Measurements from ENCODE around the gene ZNF639.

GRCh38 chr3:179333084-179333483 is 10.3 kb downstream of the ZNF639 start:
- TF ChIP-seq EZH2 (IDR thresholded peaks at IDR 0.05) (no peak), REST (IDR thresholded peaks at IDR 0.05; ENCODE audit: low read depth) (no peak), TCF7L2 (IDR thresholded peaks at IDR 0.05; ENCODE audit: borderline replicate concordance, extremely low read depth, insufficient read depth, insufficient read length) (no peak)
